GM12875 (cell line): Measurements from ENCODE around the gene SPHK2.
"Not testable (repeated sequence)": the region's sequence is repeated elsewhere in the genome, so short reads cannot be mapped to it uniquely, and the experiment has no call there.

ENCODE experiments used
- H3K4me3 ChIP-seq: one replicate; pipeline ENCODE4 v1.5.1; 2011; ENCODE audit warnings: low read depth, low read length, control low read depth
- TF ChIP-seq, protein P1 (sequence below): IDR thresholded peaks from 2 replicates; pipeline ENCODE4 v1.5.1; 2011; ENCODE audit warnings: low read depth, mild to moderate bottlenecking, control low read depth, inconsistent platforms, low read length, moderate library complexity, borderline replicate concordance; ENCODE audit not compliant: insufficient read depth

The SPHK2 gene

DNA sequence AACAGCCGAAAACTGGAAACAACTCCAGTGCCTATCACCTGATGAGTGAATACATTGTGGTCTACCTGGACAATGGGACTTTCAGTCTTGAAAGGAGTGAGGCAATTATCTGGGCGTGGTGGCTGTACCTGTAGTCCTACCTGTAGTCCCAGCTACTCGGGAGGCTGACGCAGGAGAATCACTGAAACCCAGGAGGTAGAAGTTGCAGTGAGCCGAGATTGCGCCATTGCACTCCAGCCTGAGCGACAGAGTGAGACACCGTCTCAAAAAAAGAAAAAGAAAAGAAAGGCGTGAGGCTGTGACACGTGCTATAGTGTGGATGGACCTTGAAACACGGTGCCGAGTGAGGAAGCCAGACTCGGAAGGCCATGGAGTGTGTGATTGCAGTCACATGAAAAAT lies 57.6 kb downstream of the SPHK2 start:
- TF ChIP-seq, protein P1, sequence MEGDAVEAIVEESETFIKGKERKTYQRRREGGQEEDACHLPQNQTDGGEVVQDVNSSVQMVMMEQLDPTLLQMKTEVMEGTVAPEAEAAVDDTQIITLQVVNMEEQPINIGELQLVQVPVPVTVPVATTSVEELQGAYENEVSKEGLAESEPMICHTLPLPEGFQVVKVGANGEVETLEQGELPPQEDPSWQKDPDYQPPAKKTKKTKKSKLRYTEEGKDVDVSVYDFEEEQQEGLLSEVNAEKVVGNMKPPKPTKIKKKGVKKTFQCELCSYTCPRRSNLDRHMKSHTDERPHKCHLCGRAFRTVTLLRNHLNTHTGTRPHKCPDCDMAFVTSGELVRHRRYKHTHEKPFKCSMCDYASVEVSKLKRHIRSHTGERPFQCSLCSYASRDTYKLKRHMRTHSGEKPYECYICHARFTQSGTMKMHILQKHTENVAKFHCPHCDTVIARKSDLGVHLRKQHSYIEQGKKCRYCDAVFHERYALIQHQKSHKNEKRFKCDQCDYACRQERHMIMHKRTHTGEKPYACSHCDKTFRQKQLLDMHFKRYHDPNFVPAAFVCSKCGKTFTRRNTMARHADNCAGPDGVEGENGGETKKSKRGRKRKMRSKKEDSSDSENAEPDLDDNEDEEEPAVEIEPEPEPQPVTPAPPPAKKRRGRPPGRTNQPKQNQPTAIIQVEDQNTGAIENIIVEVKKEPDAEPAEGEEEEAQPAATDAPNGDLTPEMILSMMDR: no peak
- H3K4me3 ChIP-seq: no peak overlapping the region

DNA sequence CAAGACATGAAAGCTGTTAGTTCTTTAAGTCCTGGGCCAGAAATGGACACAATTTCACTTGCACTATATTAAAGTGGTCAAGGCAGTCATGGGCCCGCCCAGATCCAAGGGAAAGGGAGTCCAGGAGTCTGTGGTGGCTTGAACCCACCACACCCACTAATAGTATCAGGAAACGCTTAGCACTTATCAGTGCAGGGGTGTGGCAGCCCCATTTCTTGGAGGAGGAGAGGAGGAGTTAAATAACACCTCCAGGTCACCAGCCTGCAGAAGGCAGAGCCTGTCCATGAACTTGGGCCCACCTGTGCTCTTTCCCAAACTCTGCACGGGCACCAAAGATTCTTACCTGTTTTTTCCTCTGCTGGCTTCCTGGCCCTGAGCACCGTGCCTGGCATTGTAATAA lies 58.9 kb downstream of the SPHK2 start:
- TF ChIP-seq, protein P1: no peak
- no peak overlapping the region for H3K4me3 ChIP-seq

DNA sequence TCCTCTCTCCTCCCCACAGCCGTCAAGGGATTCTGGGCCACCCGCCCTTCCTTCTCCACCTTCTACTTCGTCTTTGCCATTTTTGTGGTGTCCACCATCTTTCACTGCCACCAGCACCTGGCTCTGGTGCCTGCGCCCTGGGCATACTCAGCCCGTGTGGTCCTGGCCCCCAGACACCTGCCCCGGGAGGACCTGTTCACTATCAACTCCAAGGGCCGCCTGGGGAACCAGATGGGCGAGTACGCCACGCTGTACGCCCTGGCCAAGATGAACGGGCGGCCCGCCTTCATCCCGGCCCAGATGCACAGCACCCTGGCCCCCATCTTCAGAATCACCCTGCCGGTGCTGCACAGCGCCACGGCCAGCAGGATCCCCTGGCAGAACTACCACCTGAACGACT lies 60.7 kb downstream of the SPHK2 start:
- H3K4me3 ChIP-seq: not testable (repeated sequence)
